H54 (cell line): ENCODE measurements around the gene HMHB1.

ENCODE experiments used
- DNase-seq: peaks from one replicate; pipeline ENCODE4 v3.0.0; 2011; ENCODE audit warnings: low spot score, mixed read lengths; ENCODE audit not compliant: insufficient read length
- FAIRE-seq: peaks from 3 replicates; lab custom pipeline; 2011; peaks lifted over from hg19 to GRCh38; lab: Jason Lieb, UNC
- POLR2A ChIP-seq: IDR thresholded peaks from 2 replicates; pipeline ENCODE4 v1.6.1; 2011; ENCODE audit warnings: low read depth, mild to moderate bottlenecking, low read length

Gene HMHB1

DNA sequence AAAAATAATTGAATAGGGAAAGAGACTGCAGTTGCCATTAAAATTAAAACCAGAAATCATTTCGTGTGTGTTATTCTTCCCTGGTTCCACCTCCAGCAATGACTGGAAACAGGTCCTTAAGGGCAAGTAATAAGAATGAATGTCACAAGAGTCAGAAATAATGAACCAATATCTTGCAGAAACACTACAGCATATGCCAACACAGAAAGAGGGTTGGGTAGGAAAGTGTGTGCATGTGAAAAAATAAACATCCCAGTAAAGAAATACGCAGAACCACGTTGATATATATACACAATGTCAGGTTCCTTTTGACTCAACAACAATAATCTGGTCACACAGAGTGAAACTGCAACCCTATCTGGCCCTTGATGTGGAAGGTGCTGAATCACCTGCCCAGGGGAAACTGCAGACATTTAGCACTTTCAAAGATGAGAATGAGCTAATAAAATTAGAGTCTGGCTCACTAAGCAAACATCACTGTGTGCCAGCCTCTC lies 15.0 kb downstream of the HMHB1 start:
- DNase-seq (no peak), FAIRE-seq (no peak)
- TF ChIP-seq POLR2A = no peak

- no peak for DNase-seq
- TF ChIP-seq POLR2A = no peak
- no peak for FAIRE-seq
Observed at GRCh38 chr5:143828710-143829109, 16.7 kb downstream of the HMHB1 start.

DNA sequence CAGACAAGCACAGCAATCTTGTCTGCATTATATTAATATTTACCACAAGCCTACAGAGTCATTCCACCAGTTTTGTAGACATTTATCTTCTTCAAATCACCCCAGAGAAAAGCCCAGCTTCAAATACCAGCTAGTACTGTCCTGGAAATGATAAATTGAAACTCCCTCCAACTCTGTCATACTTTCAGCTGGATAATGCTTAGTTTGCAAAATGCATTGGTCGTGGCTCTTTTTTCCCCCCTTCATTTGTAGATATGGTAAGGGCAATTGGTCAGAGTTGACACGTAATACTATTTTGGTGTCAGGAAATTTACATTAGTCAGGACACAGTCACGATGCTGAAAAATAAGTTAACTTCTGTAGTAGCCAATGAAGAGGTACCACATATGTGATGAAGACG lies 21.2 kb downstream of the HMHB1 start:
- TF ChIP-seq POLR2A = no peak
- no peak for DNase-seq
- no peak for FAIRE-seq

DNA sequence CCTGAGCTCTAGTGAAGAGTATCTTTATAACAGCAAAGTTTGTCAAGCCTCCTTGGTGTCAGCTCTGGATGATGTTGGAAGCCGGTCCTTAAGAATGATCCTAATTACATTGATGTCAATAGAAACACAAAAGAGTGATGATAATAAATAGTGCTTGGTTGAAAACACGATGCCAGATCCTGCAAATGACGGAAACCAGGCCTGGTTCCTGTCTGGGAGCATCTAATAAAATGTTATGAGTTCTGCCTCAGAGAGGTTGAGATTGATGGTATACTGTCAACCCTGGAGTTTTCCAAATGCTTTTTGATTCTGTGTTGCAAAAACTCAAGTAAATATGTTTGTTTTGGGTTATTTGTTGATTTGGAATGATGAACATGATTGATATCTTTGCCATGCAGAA lies 23.3 kb downstream of the HMHB1 start:
- DNase-seq = no peak
- TF ChIP-seq POLR2A = no peak
- no peak for FAIRE-seq

GRCh38 chr5:143836161-143836725 lies 24.3 kb downstream of the HMHB1 start:
- no peak for FAIRE-seq
- DNase-seq = no peak
- no peak for TF ChIP-seq POLR2A

DNA sequence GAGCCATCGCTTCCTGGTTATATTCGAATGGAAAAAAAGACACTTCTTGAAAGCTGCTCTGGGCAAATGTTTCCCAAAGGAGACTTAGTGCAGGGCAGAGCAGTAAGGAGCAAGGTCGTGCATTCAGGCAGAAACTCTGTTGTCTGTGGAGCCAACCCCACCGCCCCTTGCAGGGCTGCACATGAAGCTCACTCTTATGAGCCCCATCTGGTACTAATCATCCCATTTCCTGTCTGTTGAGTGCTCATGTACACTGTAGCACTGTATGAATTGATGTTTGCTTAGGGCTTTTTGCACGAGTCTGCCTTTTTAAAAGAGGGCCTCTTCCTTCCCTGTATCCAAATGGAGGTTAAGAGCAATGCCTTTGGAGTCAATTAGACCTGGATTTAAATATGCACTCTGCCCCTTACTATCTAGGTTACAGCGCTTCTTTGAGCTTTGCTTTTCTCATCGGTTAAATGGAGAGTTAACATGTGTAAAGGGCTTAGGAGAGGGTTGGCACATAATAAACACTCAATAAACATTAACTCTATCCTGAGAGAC lies 25.4 kb downstream of the HMHB1 start:
- DNase-seq (no peak), FAIRE-seq (no peak)
- TF ChIP-seq POLR2A = no peak

GRCh38 chr5:143841446-143841845 lies 29.5 kb downstream of the HMHB1 start:
- no peak for TF ChIP-seq POLR2A
- FAIRE-seq (no peak), DNase-seq (no peak)

DNA sequence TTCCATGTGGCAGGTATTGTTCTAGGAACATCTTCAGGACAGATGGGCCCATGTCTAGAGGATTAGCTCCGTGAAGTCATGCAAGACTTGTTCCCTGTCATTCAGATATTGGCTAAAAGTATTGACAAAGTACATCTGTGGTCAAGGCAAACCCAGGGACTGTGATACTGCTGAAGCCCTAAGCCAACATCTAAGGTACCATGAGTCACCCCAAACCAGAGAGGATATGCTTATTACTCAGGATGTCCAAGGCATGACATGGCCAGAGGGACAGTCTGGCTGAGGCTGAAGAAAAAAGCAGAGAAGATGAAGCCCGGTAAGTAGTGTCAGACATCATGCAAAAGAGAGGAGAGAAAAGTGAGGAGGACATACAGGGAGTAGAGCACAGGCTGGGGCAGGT lies 31.0 kb downstream of the HMHB1 start:
- no peak for TF ChIP-seq POLR2A

GRCh38 chr5:143843461-143843860 lies 31.5 kb downstream of the HMHB1 start:
- no peak for TF ChIP-seq POLR2A
- no peak for DNase-seq
- FAIRE-seq = no peak

More for the DNA sequence above, 31.0 kb downstream of the HMHB1 start:
- no peak for FAIRE-seq
- no peak for DNase-seq

DNA sequence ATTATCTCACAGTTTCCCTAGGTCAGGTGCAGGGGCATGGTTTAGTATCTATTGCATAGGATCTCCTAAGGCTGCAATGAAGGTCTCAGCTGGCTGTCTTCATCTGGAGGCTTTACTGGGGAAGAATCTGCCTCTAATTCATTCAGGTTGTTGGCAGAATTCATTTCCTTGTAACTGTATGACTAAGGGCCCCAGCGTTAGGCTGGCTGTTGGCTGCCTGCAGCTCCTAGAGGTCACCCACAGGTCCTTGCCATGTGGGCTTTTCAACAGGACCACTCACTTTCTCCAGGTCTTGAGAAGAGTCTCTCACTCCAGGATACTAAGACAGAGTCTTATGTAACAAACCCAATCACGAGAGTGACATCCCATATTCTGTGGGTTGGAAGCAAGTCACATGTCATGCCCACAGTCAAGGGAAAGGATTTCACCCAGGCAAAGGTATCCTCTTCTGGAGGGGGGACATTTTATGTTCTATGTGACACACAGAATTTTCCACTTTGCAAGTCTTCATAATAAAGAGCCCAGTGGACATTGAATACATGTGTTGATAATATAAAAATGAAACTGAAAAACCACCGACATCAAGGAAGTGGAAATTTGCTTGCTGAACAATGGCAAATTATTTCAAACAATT lies 38.2 kb downstream of the HMHB1 start:
- FAIRE-seq = no peak
- DNase-seq = no peak
- no peak for TF ChIP-seq POLR2A

GRCh38 chr5:143851383-143851782 lies 39.4 kb downstream of the HMHB1 start:
- DNase-seq = no peak
- no peak for TF ChIP-seq POLR2A
- no peak for FAIRE-seq

GRCh38 chr5:143860211-143860610 lies 48.2 kb downstream of the HMHB1 start:
- DNase-seq (no peak), FAIRE-seq (no peak)
- no peak for TF ChIP-seq POLR2A

- DNase-seq (no peak), FAIRE-seq (no peak)
- TF ChIP-seq POLR2A = no peak
Observed at GRCh38 chr5:143862271-143862670, 50.3 kb downstream of the HMHB1 start.

- FAIRE-seq (no peak), DNase-seq (no peak)
- no peak for TF ChIP-seq POLR2A
Observed at GRCh38 chr5:143865426-143866025, 53.6 kb downstream of the HMHB1 start.
